ENCODE measurements around the gene PAX6. TPM values are rescaled to one million over a fixed set of nuclear protein-coding genes. Genes with fewer than 3 reads are reported as not detected.
A peak's percentile ranks its signal among the peaks of the same experiment; 100 is the strongest.

PAX6 gene
- total and polyA plus RNA-seq, 2 donors (not counting 1 experiment from before 2014, with no cell fraction given): 0.44 TPM; not detected in 1

DNA sequence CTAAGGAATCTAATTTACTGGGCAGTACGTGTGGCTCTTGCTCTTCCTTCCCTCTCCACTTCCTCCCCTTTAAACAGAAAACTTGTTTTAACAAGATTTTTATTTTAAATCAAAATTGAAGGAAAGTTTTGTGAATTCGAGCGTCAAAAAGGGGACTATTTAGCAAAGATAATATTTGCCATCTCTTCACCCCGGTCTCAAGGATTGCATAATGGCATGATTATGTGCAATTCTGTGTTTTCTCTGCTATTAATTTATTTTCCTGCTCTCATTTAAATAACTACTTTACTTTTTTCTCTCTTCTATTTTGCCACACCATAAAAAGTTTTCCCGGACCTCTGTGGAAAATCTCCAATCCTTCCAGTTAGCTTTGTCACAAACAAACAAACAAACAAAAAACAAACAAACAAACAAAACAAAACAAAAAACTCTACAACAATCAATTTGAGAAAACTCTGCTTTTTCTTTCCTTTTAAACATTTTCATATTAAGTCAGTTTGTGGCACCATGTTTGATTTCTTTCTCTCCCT lies 10.2 kb upstream of the PAX6 start:
- no peaks in the 10 kb centered on the region for H3K36me3 ChIP-seq (ENCODE audit: control insufficient read depth, insufficient read depth, low read length)
- no peaks in the 10 kb centered on the region for H3K79me2 ChIP-seq (ENCODE audit: control insufficient read depth, insufficient read depth, low read length)
- H3K27me3 ChIP-seq (ENCODE audit: control insufficient read depth, insufficient read depth, low read length): peaks cover 92% of the 10 kb centered on the region
- no peak overlapping the region for H3K4me3 ChIP-seq (replicated peaks in 1 of 4; ENCODE audit: control extremely low read depth in 1 of 4, insufficient read depth in 1 of 4, low read depth in 3 of 4, low read length in 4 of 4)
- no peaks in the 10 kb centered on the region for H3K4me1 ChIP-seq (ENCODE audit: control insufficient read depth, extremely low read depth, insufficient read depth, low read length)
- no peak overlapping the region for H3K4me2 ChIP-seq (ENCODE audit: extremely low read depth, insufficient read depth, low read length)
- no peak overlapping the region for H3K27ac ChIP-seq (ENCODE audit: insufficient read depth, low read length)
- no peaks in the 10 kb centered on the region for H3K9me3 ChIP-seq (ENCODE audit: control insufficient read depth, insufficient read depth, low read depth, low read length)
- TF ChIP-seq, protein P1, sequence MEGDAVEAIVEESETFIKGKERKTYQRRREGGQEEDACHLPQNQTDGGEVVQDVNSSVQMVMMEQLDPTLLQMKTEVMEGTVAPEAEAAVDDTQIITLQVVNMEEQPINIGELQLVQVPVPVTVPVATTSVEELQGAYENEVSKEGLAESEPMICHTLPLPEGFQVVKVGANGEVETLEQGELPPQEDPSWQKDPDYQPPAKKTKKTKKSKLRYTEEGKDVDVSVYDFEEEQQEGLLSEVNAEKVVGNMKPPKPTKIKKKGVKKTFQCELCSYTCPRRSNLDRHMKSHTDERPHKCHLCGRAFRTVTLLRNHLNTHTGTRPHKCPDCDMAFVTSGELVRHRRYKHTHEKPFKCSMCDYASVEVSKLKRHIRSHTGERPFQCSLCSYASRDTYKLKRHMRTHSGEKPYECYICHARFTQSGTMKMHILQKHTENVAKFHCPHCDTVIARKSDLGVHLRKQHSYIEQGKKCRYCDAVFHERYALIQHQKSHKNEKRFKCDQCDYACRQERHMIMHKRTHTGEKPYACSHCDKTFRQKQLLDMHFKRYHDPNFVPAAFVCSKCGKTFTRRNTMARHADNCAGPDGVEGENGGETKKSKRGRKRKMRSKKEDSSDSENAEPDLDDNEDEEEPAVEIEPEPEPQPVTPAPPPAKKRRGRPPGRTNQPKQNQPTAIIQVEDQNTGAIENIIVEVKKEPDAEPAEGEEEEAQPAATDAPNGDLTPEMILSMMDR (conservative IDR thresholded peaks at IDR 0.05 in 1 of 2, IDR thresholded peaks at IDR 0.05 in 1 of 2; ENCODE audit: low read depth in 1 of 2, low read length in 2 of 2): no peak
- no peak for TF ChIP-seq EZH2 (IDR thresholded peaks at IDR 0.05; ENCODE audit: low read length, missing control alignments)
- DNase-seq (ENCODE audit: low read depth in 2 of 2): no peak
- H2AFZ ChIP-seq (ENCODE audit: low read length): no peak overlapping the region
- no peak overlapping the region for H3K9ac ChIP-seq (ENCODE audit: insufficient read depth, low read length)
- no peaks in the 10 kb centered on the region for H4K20me1 ChIP-seq (ENCODE audit: control insufficient read depth, extremely low read depth, insufficient read depth, low read length)

DNA sequence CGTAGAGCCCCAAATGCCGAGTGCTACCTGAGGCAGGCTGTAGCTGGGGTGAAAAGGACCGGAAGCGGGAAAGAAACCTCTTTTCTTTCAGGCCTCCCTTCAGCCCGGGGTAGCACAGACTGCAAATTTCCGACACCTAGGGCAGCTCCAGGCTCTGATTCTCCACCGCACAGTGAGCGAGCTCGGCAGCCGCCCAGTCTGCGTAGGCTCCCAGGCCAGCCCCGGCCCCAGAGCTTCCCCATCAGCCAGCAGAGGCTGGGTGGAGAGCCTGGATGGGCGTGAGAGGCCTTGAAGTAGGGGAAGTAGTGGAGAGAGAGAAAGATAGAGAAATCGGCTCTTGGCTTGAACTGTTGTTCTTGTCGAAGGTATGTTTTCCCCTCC lies 9.3 kb upstream of the PAX6 start:
- Histone ChIP-seq H3K27me3 (ENCODE audit: control insufficient read depth, insufficient read depth, low read length) (peaks cover 92% of the 10 kb centered on the region), H3K4me2 (ENCODE audit: extremely low read depth, insufficient read depth, low read length) (no peak overlapping the region), H3K9me3 (ENCODE audit: control insufficient read depth, insufficient read depth, low read depth, low read length) (no peaks in the 10 kb centered on the region), H3K4me3 (replicated peaks in 1 of 4; ENCODE audit: control extremely low read depth in 1 of 4, insufficient read depth in 1 of 4, low read depth in 3 of 4, low read length in 4 of 4) (no peak overlapping the region), H3K9ac (ENCODE audit: insufficient read depth, low read length) (no peak overlapping the region), H3K27ac (ENCODE audit: insufficient read depth, low read length) (no peak overlapping the region), H4K20me1 (ENCODE audit: control insufficient read depth, extremely low read depth, insufficient read depth, low read length) (no peaks in the 10 kb centered on the region), H2AFZ (ENCODE audit: low read length) (no peak overlapping the region), H3K4me1 (ENCODE audit: control insufficient read depth, extremely low read depth, insufficient read depth, low read length) (no peaks in the 10 kb centered on the region), H3K79me2 (ENCODE audit: control insufficient read depth, insufficient read depth, low read length) (no peaks in the 10 kb centered on the region), H3K36me3 (ENCODE audit: control insufficient read depth, insufficient read depth, low read length) (no peaks in the 10 kb centered on the region)
- DNase-seq (ENCODE audit: low read depth in 2 of 2): no peak
- peak; percentile 56 for TF ChIP-seq EZH2 (IDR thresholded peaks at IDR 0.05; ENCODE audit: low read length, missing control alignments)
- TF ChIP-seq, protein P1 (conservative IDR thresholded peaks at IDR 0.05 in 1 of 2, IDR thresholded peaks at IDR 0.05 in 1 of 2; ENCODE audit: low read depth in 1 of 2, low read length in 2 of 2): no peak

DNA sequence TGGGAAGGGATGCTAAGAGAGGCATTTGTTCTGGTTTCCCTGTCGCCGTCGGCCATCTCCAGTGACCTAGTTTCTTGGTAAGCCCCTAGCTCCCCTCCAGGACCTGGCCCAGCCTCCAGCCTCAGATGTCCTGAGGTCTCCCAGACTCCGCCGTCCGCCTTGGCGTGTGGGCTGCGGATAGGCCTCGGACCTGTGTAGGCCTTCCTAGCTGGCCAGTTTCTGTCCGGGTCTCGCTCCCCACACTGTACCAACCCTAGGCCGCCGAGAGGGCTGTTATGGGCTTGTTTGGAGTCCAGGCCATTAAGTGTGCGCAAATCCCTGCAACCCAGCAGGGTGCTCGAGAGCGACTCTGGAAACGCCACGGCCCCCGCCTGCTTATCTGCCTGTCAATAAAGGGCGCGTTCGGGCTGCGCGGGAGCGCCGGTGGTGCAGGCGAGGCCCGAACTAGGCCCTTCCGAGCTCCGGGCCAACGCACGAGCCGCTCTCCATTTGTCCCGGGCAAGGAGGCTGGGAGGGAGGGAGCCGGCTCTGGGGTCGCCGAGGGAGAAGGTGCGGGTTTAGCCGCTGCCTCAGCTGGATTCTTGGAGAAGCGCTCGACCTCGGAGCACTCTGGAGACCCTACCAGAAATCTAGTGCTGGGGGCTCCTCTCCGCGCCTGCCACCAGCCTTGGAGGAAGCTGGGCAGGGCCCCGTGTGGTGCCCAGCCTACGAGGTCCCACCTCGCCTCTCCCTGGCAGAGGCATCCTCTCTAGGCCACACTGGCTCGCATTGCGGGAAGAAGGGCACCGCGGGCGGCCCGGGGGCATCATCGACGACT lies 8.7 kb upstream of the PAX6 start:
- no peak for DNase-seq (ENCODE audit: low read depth in 2 of 2)
- Histone ChIP-seq H3K4me3 (replicated peaks in 1 of 4; ENCODE audit: control extremely low read depth in 1 of 4, insufficient read depth in 1 of 4, low read depth in 3 of 4, low read length in 4 of 4) (no peak overlapping the region), H4K20me1 (ENCODE audit: control insufficient read depth, extremely low read depth, insufficient read depth, low read length) (no peaks in the 10 kb centered on the region), H3K79me2 (ENCODE audit: control insufficient read depth, insufficient read depth, low read length) (no peaks in the 10 kb centered on the region), H2AFZ (ENCODE audit: low read length) (no peak overlapping the region), H3K9ac (ENCODE audit: insufficient read depth, low read length) (no peak overlapping the region), H3K4me2 (ENCODE audit: extremely low read depth, insufficient read depth, low read length) (no peak overlapping the region), H3K36me3 (ENCODE audit: control insufficient read depth, insufficient read depth, low read length) (no peaks in the 10 kb centered on the region), H3K4me1 (ENCODE audit: control insufficient read depth, extremely low read depth, insufficient read depth, low read length) (no peaks in the 10 kb centered on the region), H3K9me3 (ENCODE audit: control insufficient read depth, insufficient read depth, low read depth, low read length) (no peaks in the 10 kb centered on the region), H3K27ac (ENCODE audit: insufficient read depth, low read length) (no peak overlapping the region), H3K27me3 (ENCODE audit: control insufficient read depth, insufficient read depth, low read length) (peaks cover 92% of the 10 kb centered on the region)
- TF ChIP-seq EZH2 (IDR thresholded peaks at IDR 0.05; ENCODE audit: low read length, missing control alignments): peak; percentile 64
- TF ChIP-seq, protein P1 (conservative IDR thresholded peaks at IDR 0.05 in 1 of 2, IDR thresholded peaks at IDR 0.05 in 1 of 2; ENCODE audit: low read depth in 1 of 2, low read length in 2 of 2): no peak

Data from fibroblast of lung (primary cell).